AG10803 (cell line): ENCODE data around the gene NISCH.
A peak's percentile ranks its signal among the peaks of the same experiment; 100 is the strongest.

Source experiments
- DNase-seq: peaks from one replicate; pipeline ENCODE4 v3.0.0; 2010; ENCODE audit warnings: low read depth
- H3K4me3 ChIP-seq: 2 replicates; pipeline ENCODE4 v1.5.1; 2011; ENCODE audit warnings: mild to moderate bottlenecking, low read length, control low read depth
- CTCF ChIP-seq: conservative IDR thresholded peaks from 2 replicates; pipeline ENCODE4 v1.5.1; 2011; ENCODE audit warnings: mild to moderate bottlenecking, low read length, control low read depth, inconsistent platforms

Gene NISCH

DNA sequence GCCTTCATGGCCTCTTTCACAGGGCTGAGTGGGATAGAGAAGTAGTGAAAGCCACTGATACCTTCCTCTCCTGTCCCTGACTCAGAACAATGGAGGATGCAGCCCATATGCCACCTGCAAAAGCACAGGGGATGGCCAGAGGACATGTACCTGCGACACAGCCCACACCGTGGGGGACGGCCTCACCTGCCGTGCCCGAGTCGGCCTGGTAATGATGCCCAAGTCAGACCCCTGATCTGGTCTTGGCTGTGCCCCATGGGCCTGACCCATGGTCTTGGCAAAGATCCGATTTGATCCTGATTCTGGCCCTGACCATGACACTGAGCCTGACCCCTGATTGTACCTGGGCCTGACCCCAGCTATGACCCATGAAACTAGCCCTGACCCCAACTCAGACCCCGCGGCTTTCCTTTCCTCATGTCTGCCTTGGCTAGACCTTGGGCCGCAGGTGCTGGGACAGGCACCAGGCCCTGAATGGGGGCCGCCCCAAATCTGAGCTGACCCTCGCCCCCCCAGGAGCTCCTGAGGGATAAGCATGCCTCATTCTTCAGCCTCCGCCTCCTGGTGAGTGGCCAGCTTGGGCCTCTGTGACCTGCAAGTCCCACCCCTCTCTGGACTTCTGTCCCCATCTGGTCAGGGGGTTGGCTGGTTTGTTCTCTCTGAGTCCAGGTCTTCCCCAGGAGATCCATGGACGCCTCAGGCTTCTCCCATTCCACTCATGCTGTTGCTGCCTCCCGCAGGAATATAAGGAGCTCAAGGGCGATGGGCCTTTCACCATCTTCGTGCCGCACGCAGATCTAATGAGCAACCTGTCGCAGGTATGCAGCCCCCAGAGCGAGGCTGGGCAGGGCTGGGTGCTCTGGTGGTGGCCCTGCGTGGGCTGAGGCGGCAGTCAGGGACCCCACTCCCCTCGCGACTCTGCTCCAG is 62.7 kb downstream of the NISCH start:
- H3K4me3 ChIP-seq = no peak overlapping the region; the same call in 1 of the 2 replicates
- TF ChIP-seq CTCF = no peak
- DNase-seq = no peak

DNA sequence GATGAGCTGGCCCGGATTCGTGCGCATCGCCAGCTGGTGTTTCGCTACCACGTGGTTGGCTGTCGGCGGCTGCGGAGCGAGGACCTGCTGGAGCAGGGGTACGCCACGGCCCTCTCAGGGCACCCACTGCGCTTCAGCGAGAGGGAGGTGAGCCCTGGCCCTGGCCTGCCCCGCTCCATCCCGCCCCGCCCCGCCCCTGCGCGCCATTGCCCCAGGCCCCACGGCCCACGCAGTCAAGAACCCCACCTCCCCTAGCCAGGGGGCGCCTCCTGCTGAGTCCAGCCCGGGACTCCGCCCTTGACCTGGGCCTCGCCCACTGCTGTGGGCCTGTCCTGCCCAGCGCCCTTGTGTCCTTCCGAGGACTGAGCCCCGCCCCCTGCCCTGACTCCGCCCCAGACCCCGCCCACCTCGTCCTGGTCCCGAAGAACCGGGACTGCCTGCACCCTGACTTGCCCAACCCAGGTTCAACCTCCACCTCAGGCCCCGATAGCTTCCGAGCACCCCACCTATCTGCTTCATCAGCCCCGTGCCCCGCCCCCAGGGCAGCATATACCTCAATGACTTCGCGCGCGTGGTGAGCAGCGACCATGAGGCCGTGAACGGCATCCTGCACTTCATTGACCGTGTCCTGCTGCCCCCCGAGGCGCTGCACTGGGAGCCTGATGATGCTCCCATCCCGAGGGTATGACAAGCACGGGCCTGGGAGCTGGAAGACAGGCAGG is 63.5 kb downstream of the NISCH start:
- no peak for TF ChIP-seq CTCF
- peak overlapping the region; percentile 34 for H3K4me3 ChIP-seq
- no peak for DNase-seq

DNA sequence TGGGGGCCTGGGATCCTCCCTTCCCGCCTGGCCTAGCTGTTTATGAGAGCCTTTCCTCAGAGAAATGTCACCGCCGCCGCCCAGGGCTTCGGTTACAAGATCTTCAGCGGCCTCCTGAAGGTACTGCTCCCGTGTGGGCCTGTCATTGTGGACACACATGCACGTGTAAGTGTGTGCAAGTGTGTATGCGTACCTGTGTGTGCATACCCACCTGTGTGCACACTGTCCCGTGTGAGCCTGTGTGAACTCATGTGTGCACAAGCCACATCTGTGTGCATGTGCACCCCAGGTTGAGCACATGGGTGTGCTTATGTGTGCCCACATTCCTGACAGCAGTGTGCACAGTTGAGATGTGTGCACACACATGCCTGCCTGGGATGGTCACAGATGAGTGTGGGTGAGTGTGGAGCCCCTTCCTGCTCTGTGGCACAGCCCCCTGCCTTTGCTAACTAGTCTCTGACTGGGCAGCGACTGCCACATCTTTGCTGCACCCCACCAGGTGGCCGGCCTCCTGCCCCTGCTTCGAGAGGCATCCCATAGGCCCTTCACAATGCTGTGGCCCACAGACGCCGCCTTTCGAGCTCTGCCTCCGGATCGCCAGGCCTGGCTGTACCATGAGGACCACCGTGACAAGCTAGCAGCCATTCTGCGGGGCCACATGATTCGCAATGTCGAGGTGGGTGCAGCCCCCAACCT is 64.2 kb downstream of the NISCH start:
- DNase-seq = no peak
- no peak overlapping the region for H3K4me3 ChIP-seq
- TF ChIP-seq CTCF = no peak

GRCh38 chr3:52520141-52520667 is 64.8 kb downstream of the NISCH start:
- no peak overlapping the region for H3K4me3 ChIP-seq
- no peak for DNase-seq
- TF ChIP-seq CTCF = no peak

DNA sequence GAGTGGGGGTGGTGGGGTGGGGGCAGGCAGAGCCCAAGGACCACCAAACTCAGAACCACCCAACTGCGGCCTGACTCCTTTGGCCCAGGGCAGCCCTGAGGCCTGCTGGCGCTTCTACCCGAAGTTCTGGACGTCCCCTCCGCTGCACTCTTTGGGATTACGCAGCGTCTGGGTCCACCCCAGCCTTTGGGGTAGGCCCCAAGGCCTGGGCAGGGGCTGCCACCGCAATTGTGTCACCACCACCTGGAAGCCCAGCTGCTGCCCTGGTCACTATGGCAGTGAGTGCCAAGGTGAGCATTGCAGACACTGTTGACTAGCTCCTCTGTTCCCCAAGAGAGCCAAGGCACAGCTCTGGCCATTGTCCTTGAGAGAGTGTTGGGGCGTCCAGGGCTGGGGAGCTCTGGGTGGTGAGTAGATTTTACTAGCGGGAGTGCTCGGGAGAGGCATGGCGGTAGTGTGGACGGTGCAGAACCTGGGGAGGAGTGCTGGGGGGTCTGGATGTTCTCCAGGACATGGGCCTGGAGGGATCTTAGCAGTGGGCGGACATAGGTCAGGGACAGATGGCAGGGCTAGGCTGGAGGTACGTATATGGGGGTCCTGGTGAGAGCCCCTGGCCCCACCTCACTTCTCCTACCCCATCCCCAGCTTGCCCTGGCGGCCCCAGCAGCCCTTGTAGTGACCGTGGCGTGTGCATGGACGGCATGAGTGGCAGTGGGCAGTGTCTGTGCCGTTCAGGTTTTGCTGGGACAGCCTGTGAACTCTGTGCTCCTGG is 65.5 kb downstream of the NISCH start:
- H3K4me3 ChIP-seq = no peak overlapping the region
- no peak for DNase-seq
- no peak for TF ChIP-seq CTCF

GRCh38 chr3:52521488-52521824 is 66.1 kb downstream of the NISCH start:
- no peak for DNase-seq
- H3K4me3 ChIP-seq = no peak overlapping the region
- no peak for TF ChIP-seq CTCF
